Testis (tissue), 3 donors: Measurements from ENCODE around the gene TBCA. TPM values are rescaled to one million over a fixed set of nuclear protein-coding genes. Genes with fewer than 3 reads are reported as not detected.
"Not testable (repeated sequence)": the region's sequence is repeated elsewhere in the genome, so short reads cannot be mapped to it uniquely, and the experiment has no call there.

Experiments used
- DNase-seq: peaks from one replicate; pipeline ENCODE4 v3.0.0-alpha.2; 2019
- H3K27ac ChIP-seq, 2 donors: fragments of 200-600 bp; sonication (generic); one replicate each; pipeline ENCODE4 v1.5.1; 2019
- H3K27me3 ChIP-seq: fragments of 200-600 bp; sonication (generic); one replicate; pipeline ENCODE4 v1.5.1; 2019
- H3K36me3 ChIP-seq: fragments of 200-600 bp; sonication (generic); one replicate; pipeline ENCODE4 v1.5.1; 2017; ENCODE audit warnings: low read depth; ENCODE audit errors: missing control alignments
- H3K4me1 ChIP-seq: fragments of 200-600 bp; sonication (generic); one replicate; pipeline ENCODE4 v1.5.1; 2019
- H3K4me3 ChIP-seq, 2 donors: fragments of 200-600 bp; sonication (generic); one replicate each; pipeline ENCODE4 v1.5.1; 2017 to 2019
- H3K9me3 ChIP-seq: fragments of 200-600 bp; sonication (generic); one replicate; pipeline ENCODE4 v1.5.1; 2017
- CTCF ChIP-seq, 3 experiments: fragments of 450-650 bp in 2 of 3; fragments of 200-600 bp in 1 of 3; sonication (generic) in 1 of 3; IDR thresholded peaks; one replicate each; pipeline ENCODE4 v1.5.1; 2016 to 2019; ENCODE audit warnings: antibody characterized with exemption in 3 of 3, mild to moderate bottlenecking in 2 of 3, moderate library complexity in 1 of 3
- POLR2A ChIP-seq: fragments of 450-650 bp; IDR thresholded peaks from one replicate; pipeline ENCODE4 v1.6.1; 2017; ENCODE audit warnings: antibody characterized with exemption, mild to moderate bottlenecking, moderate library complexity
- WGBS, 2 donors: methylation state at CpG; one replicate each; pipeline ENCODE4 v1.1.5; 2018; 5-methylcytosine and 5-hydroxymethylcytosine counted together
- intact Hi-C: fragments of 100-400 bp; cut with DNase I; formaldehyde crosslinking; loops from one replicate; pipeline ENCODE4 v1.15.1; 2023; ENCODE audit warnings: low total_unique reads
- polyA plus RNA-seq: library from polyadenylated mRNA; stranded (reverse); fragments of 350-450 nt; fragmentation: Illumina TruSeq; extraction: RNeasy Lipid Tissue Mini Kit (QIAGEN cat#74804); gene quantifications from one replicate; pipeline ENCODE4 v1.2.3, GENCODE V29; 2014; ENCODE audit warnings: low read depth, low replicate concordance; ENCODE audit not compliant: insufficient read depth
- total RNA-seq, 2 donors: library from RNA; depleted of rRNA; stranded (reverse); fragments of >200 nt; gene quantifications; one replicate each; pipeline ENCODE4 v1.2.3, GENCODE V29; 2016

The TBCA gene
- total and polyA plus RNA-seq, 3 donors from 2014 or later, result 116 to 187 (median 123) TPM

GRCh38 chr5:77709993-77710685 is 66.0 kb downstream of the TBCA start:
- no peak overlapping the region for H3K4me3 ChIP-seq
- DNase-seq, result no peak
- no peak for TF ChIP-seq POLR2A
- TF ChIP-seq CTCF (IDR thresholded peaks at IDR 0.05), result no peak
- H3K4me1 ChIP-seq, result no peaks in the 10 kb centered on the region
- no peaks in the 10 kb centered on the region for H3K9me3 ChIP-seq
- intact Hi-C loops, result no loop called here
- H3K27me3 ChIP-seq, result no peaks in the 10 kb centered on the region
- H3K27ac ChIP-seq, result no peak overlapping the region
- no peaks in the 10 kb centered on the region for H3K36me3 ChIP-seq

- Histone ChIP-seq H3K9me3 (no peaks in the 10 kb centered on the region), H3K27me3 (no peaks in the 10 kb centered on the region), H3K4me3 (no peak overlapping the region), H3K36me3 (no peaks in the 10 kb centered on the region), H3K4me1 (no peaks in the 10 kb centered on the region), H3K27ac (no peak overlapping the region)
- intact Hi-C loops, result no loop called here
- no peak for DNase-seq
- TF ChIP-seq CTCF (IDR thresholded peaks at IDR 0.05) (no peak), POLR2A (no peak)
Observed at GRCh38 chr5:77709340-77709739, 66.8 kb downstream of the TBCA start.

GRCh38 chr5:77707791-77708190 is 68.3 kb downstream of the TBCA start:
- TF ChIP-seq CTCF (IDR thresholded peaks at IDR 0.05) (no peak), POLR2A (no peak)
- Histone ChIP-seq H3K36me3 (no peaks in the 10 kb centered on the region), H3K9me3 (no peaks in the 10 kb centered on the region), H3K27ac (no peak overlapping the region), H3K4me3 (no peak overlapping the region), H3K27me3 (no peaks in the 10 kb centered on the region), H3K4me1 (no peaks in the 10 kb centered on the region)
- no peak for DNase-seq
- intact Hi-C loops, result no loop called here
- WGBS, 2 donors, result 91 to 97% methylated on average over 2 of the region's 2 CpGs

- H3K4me3 ChIP-seq, H3K36me3 ChIP-seq, H3K9me3 ChIP-seq, H3K27me3 ChIP-seq, DNase-seq, H3K4me1 ChIP-seq, intact Hi-C loops, H3K27ac ChIP-seq: not testable (repeated sequence)
- 83 to 85% methylated on average over 7 of the region's 7 CpGs for WGBS, 2 donors
Observed at GRCh38 chr5:77699569-77699968, 76.6 kb downstream of the TBCA start.

- no peak for DNase-seq
- intact Hi-C loops, result no loop called here
Observed at GRCh38 chr5:77698920-77699319, 77.2 kb downstream of the TBCA start.

More at GRCh38 chr5:77698920-77699319, 77.2 kb downstream of the TBCA start:
- Histone ChIP-seq H3K27ac (no peak overlapping the region), H3K9me3 (no peaks in the 10 kb centered on the region), H3K4me3 (no peak overlapping the region), H3K36me3 (no peaks in the 10 kb centered on the region), H3K4me1 (no peaks in the 10 kb centered on the region), H3K27me3 (no peaks in the 10 kb centered on the region)
- TF ChIP-seq CTCF (IDR thresholded peaks at IDR 0.05) (no peak), POLR2A (no peak)
